ELR (cell line): ENCODE results near the gene TRABD.
"Not testable (repeated sequence)": the region's sequence is repeated elsewhere in the genome, so short reads cannot be mapped to it uniquely, and the experiment has no call there.

Experiments used
- DNase-seq: peaks from one replicate; pipeline ENCODE4 v3.0.0-alpha.2; 2015; ENCODE audit warnings: low read depth

The TRABD gene

DNA sequence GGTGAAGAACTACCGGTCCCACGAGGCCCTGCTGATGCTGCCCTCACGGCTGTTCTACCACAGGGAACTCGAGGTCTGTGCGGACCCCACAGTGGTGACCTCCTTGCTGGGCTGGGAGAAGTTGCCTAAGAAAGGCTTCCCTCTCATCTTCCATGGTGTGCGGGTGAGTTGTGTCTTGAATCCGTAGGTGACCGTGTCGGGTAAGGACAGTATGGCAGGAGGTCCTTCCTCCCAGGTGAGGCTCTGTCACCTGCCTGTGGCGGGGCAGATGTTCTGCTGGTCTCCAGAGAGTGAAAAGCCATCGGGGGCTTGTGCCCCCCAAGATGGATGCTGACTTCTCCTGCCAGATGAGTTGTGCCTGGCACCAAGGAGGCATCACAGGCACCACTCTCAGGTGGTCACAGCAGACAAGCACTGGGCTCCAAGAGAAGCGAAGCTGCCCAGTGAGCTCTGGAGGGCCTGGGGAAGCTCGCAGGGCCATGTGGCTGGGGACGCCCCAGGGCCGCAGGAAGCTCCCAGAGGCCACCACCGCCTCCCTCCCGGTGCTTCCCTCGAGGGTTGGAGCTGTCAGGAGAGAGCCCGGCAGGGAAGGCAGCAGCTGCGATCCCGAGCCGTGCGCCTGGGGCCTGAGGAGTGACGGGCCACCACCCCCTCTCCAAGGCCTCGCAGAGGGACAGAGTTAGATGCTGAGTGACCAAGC lies 32.5 kb upstream of the TRABD start:
- DNase-seq: no peak

DNA sequence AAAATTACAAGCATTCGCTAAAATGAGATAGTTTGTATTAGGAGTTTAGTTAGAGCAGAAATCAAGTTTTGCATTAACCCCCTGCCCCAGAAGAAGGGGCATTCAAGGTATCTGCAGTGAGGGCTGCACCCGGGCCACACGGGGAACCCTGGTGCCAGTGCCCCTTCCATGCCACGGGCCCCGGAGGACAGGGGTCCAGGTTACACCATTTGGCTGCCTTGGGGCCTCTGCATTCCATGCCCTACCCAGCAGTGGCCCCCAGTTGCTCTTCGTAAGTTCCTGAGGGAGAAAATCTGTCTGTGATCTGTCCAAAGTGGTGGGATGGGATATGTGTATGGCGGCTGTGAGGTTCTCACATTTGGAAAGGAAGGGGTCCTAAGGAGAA lies 32.0 kb upstream of the TRABD start:
- no peak for DNase-seq

DNA sequence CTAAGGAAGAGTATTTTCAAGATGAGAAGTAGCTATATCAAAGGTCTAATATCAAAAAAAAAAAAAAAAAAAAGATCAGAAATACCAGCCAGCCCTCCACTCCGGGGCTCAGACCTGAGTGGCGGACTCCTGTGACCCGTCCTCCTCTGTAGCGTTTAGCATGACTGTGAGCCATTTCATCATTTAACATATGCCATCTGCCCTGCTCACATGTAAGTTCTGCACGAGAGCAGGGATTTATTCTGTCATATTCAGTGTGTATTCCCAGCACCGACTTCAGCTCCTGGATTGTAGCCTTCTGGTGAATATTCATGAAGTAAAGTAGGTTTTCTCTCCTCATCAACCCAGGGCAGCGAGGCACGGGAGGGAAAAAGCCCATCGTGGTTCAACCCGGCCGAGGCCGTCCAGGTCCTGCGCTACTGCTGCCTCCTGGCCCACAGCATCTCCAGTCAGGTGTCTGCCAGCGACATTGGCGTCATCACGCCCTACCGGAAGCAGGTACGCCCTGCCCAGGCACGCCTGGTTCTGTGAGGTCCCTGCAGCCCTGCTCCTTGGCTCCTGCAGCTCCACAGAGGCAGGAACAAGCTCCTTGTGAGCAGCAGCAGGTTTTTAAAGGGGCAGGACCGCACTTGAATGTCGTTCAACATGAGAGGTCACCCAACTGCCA lies 27.9 kb upstream of the TRABD start:
- no peak for DNase-seq

DNA sequence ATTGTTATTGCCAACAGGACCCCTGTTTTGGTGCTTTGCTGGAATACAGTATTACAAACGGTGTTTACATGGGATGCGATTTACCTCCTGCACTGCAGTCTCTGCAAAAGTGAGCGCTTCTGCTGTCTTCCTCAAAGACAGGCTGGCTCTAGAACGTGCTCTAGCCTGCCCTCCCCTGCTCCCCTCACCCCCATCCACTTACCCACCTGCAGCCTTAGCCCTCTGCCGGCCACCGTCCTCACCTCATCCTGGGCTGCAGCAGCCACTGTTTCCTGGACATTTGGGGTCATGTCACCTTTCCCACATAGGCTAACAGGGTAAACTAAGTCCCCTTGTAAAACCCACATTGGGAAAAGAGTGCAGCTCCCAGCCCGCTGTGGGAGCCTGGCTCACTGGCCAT lies 24.8 kb upstream of the TRABD start:
- DNase-seq: no peak

DNA sequence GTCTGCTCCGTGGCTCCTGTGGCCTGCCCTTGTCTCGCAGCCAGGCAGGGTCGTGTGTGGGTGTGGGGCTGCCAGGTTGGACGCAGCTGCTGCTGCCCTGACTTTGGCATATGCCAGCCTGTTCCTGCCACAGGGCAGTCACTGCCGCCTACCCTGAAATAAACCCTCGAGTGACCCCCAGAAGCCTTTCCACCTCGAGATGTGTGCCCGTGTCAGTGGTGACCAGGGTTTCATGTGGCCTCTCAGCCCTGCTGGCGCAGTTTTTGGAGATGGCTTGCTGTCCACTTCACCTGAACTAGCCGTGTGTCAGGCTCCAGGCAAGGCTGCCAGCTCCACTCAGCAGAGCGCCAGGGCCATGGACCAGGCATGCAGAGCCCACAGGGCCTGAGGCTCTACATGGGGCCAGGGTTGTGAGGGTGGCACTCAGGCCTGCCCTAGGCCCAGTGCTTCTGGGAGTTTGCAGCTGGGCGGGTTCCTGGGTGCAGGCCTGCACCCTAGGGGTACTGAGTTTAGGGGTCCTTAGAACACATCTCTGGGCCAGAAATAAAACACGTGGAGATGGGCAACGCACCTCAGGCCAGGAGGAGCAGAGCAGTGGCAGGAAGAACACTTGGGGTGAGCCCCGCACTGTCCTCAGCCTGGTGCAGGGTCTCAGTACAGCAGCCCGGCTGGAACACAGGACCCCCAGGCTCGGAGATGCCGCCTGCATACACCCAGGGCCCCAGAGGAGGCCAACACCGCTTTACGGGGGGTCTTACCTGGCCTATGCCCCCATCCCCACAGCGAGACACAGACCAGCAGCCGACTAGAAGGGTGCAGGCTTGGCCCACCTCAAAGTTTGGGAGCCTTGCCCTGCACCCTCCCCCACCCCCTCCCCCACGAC lies 24.0 kb upstream of the TRABD start:
- no peak for DNase-seq

DNA sequence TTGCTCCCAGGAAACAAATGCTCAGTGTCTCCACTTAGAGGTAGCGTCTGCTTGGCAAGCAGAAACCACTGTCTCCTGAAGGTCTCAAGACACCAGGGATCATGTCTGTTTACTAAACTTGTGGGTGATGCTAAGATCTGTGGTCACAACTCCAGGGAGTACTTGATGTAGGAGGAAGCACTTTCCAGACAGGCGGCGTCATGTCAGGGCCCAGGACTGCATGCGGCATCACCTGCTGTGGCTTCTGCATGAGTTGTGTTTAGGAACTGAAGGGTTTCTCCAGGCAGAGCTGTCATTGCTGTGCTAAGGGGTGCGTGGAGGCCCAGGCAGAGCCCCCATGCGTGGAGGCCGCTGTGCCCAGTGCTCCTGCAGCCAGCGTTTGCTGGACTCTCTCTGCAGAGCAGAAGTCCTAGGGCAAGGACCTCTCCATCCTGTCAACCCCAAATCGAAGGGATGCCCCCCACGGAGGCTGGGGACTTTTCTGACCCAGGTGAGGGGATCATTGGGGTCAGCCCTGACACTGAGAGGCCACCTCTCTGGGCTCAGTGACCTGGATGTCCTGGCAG lies 23.2 kb upstream of the TRABD start:
- no peak for DNase-seq

DNA sequence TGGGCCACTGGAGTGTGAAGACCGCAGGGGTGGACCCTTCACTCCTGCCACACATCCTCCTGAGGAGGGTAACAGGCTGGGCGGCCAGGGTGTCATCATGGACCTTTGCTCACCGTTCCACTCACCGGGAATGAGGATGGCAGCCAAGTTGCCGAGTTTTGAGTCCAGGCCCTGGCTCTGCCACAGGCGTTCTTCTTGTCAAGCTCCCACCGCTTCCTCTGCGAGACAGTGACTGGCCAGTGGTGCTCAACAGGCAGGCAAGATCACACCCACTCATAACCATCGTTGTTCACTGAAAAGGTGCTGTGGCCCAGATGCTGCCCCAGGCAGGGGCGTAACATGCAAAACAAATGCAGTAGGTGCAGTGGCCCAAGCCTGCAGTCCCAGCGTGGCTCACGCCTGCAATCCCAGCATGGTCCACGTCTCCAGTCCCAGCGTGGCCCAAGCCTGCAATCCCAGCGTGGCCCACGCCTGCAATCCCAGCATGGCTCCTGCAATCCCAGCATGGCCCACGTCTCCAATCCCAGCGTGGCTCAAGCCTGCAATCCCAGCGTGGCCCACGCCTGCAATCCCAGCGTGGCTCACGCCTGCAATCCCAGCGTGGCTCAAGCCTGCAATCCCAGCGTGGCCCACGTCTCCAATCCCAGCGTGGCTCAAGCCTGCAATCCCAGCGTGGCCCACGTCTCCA lies 20.1 kb upstream of the TRABD start:
- DNase-seq: no peak

DNA sequence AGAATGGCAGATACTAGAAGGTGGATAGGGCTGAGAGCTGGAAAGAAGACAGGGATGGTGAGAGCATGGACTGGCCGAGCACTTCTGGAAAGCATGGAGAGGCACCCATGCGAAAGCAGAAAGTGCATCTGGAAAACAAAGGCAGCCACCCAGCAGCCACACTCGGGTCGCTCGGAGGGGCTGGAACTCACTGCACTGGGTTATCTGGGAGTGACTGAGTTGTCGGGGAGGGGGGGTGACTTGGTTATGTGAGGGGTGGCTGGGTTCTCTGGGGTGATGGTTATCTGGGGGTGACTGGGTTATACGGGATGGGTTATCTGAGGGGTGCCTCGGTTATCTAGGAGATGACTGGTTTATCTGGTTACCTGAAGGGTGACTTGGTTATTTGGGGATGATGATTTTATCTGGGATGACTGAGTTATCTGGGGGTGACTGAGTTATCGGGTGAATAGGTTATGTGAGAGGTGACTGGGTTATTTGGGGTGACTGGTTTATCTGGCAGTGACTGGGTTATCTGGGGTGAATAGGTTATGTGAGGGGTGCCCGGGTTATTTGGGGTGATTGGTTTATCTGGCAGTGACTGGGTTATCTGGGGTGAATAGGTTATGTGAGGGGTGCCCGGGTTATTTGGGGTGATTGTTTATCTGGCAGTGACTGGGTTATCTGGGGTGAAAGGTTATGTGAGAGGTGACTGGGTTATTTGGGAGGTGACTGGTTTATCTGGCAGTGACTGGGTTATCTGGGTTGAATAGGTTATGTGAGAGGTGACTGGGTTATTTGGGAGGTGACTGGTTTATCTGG lies 17.8 kb upstream of the TRABD start:
- no peak for DNase-seq

DNA sequence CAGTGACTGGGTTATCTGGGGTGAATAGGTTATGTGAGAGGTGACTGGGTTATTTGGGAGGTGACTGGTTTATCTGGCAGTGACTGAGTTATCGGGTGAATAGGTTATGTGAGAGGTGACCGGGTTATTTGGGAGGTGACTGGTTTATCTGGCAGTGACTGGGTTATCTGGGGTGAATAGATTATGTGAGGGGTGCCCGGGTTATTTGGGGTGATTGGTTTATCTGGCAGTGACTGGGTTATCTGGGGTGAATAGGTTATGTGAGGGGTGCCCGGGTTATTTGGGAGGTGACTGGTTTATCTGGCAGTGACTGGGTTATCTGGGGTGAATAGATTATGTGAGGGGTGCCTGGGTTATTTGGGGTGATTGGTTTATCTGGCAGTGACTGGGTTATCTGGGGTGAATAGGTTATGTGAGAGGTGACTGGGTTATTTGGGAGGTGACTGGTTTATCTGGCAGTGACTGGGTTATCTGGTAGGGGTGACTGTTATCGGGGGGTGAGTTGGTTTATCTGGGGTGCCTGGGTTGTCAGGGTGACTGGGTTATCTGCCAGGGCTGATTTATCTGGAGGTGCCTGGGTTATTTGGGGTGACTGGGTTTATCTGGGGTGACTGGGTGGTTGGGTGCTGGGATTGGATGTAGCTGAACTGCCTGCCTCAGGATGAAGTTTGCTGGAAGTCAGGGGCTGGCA lies 17.1 kb upstream of the TRABD start:
- not testable (repeated sequence) for DNase-seq

DNA sequence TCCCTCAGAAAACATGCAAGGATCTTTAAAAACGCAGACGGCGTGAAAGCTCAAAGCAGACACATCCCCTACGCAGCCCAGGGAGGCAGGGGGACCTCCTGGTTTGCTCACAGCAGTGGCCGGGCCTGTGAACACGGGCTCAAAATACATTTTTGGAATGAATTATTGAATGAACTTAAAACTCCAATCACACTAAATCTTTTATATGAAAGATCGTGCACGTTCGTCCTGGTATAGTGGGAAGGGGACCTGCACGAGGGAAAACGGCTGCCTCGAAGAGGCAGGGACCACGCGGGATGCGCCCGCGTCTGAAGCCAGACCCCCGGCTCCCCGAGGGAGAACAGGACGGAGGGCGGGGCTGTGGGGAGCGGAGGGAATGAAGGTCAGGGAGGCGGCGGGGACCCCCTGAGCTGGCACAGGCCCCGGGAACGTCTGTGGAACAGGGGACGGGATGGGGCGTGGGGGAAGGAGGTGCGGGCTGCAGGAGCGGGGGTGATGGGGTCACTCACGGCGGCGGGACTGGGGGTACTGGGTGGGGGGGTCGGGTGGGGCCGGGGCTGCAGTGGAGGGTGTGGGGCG lies 16.4 kb upstream of the TRABD start:
- no peak for DNase-seq

DNA sequence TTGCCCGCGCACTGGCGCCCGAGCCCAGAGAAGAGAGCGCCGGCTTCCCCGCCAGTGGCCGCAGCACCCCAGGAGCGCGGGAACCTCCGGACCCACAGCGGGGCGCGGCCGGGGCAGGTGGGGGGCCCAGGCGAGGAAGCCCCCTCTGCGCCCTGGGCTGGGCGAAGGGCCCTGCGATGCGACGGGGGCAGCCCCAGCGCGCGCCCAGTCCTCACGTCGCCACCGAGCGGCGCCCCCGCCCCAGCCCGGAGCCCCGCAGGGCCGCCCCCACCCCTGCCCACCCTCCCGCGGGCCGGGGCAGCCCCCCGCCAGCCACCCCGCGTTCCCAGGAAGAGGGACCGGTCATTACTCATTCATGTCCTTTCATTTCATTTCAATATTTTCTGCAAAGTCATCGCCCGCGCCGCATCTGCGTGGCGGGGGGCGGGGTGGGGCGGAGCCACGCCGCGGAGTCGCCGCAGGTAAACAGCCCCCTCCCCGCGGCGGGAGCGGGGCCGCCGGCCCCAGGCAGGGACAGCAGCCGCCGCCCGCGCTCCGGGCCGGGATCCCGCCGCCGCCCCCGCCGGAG lies 15.9 kb upstream of the TRABD start:
- peak; percentile 42 for DNase-seq

DNA sequence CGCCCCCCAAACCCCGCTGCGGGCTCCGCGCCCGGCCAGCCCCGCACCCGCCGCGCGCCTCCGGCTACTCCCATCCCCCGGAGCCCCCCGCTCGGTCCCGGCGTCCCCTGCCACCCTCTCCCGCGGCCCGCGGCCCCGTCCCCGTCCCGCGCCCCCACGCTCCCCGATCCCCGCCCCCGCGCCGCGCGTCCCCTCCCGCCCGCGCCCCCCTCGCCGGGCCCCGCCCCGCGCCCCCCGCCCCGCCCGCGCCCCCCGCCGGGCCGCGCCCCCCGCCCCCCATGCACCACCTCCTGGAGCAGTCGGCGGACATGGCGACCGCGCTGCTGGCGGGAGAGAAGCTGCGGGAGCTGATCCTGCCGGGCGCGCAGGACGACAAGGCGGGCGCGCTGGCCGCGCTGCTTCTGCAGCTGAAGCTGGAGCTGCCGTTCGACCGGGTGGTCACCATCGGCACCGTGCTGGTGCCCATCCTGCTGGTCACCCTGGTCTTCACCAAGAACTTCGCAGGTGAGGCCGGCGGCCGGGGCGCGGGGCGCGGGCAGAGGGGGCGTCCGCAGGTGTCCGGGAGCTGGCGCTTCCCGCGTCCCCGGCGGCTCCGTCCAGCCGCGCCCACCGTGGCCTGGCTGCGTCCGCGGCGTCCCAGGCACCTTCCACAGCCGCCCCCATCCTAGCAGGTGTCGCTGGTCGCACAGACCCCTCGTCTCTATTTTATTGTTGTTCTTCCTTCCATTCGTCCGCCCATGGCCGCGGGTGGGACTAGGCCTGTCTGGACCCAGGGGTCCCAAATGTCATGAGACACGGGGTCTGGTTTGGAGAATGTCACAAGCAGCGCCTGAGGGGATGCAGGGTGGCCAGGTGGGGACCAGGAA lies 15.0 kb upstream of the TRABD start, which contains the start of gene PANX2:
Gene PANX2, plus strand, starts transcription at position 279 of the 866 bp plus-strand sequence. Its CDS starts 0 bp downstream, at position 279.
- DNase-seq: no peak

DNA sequence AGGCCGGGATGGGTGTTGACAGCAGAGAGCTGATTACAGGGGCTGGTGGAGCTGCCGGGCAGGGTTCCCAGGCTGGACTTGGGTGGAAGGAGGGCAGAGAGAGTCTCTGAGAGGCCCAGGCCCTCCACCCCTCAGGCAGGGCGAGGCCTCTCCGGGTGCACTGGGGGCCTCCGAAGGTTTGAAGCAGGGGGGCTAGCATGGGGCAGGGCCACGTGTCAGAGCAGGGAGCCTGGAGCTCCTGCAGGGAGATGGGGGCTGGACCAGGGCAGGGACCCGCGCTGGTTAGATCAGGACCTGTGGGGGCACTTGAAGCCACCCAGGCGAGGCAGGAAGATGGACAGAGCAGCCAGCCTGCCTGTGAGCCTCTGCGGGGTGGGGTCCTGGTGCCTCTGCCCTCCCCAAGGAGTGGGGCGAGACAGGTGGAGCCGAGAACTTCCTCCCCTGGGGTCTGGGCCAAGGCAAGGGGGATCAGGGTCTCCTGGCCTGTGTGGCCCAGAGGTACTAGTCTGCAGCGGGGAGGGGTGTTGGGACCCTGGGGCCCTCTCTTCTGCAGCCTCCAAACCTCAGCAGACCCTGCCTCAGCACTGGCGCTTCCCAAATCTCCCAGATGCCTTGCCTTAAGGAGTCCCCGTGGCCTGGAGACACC lies 14.3 kb upstream of the TRABD start:
- DNase-seq: no peak

DNA sequence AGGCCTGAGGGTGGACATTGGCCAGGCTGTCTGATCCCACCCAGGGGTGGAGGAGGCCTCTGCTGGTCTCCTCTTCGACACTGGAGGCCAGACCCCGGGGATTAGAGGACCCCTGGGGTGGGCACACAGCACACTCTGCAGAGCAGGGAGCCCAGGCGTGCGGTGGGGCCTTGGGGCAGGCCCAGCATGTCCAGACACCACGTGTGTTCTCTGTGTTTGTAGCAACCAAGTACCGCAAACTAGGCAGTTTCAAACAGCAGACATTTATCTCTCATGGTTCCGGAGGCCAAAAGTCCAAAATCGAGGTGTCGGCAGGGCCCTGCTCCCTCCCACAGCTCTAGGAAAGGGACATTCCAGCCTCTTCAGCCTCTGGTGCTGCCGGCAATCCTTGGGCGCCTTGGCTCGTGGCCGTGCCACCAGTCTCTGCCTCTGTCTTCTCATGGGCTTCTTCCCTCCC lies 13.7 kb upstream of the TRABD start:
- DNase-seq: no peak

DNA sequence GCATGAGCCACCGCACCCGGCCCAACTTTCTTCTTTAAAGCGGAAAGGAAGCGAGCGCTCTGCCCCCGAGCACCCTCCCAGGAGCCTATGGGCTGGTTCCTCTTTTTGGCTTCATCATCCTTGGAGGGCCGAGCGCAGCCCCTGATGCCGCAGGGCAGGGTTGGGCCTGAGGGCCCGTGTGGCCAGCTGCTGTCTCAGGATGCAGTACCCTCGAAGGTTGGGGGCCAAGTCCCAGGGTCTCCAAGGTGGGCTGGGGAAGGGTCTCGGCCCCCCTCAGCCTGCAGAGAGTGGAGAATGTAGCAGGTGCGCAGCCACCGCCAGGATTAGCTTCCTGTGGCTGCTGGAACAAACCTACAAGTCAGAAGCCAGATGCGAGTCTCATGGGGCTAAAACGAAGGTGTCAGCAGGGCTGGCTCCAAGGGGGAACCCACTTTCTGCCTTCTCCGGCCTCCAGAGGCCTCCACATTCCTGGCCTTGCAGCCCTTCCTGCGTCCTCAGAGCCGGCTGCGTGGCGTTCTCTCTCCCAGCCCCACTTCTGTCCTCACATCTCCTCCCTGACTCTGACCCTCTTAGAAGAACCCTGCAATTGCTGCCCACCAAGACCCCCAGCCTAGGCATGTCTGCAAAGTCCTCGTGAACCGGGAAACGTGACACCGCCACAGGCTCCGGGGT lies 12.3 kb upstream of the TRABD start:
- no peak for DNase-seq

DNA sequence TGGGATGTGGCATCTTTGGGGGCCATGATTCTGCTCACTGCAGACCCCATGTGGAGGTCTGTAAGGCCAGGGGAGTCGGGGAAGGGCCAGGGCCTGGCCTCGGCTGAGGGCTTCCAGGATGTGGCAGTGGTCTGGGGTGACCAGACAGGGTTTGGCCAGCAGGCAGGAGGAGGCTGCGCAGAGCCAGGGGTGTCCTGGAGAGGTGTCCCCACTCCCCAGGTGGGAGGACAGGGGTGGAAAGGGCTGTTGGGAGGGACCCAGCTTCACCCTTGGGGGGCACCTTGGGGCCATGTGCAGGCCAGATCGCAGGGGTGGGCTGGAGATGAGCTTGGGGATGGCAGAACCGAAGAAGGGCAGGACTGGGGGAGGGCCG lies 11.7 kb upstream of the TRABD start:
- no peak for DNase-seq

DNA sequence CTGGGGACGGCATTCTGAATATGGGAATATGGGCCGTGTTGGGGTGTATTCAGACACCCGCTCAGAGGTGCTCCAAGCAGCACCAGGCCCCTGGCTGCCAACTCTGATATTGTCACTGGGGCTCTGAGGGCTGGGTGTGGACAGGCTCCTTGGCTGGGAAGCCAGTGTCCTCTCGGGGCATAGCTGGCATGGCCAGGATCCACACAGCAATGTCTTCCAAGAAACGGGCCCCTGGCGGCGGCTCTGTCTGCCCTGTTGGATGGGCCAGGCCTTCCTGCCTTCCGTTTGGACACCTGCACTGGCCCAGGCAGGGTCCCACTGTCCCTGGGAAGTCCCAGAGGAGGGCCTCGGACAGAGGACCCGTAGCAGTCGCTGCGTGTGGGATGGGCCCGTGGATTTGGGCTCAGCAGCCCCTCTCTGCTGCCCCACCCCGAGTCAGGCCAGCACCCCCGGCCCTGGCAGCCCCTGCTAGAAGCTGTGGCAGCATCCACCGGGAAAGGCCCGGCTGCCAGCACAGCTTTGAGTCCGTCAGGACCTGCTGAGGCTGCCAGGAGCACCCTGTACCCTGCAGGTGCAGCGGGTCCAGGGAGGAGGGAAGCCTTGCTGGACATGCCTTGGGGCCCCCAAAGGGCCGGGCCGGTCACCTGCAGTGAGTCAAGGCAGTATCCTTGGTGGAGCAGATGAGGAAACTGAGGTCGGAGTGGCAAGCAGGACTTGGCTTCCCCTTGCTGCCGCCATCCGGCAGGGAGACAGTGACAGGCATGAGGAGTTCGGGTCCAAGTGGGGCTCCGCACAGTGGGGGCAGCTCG lies 11.1 kb upstream of the TRABD start:
- DNase-seq: no peak
